HG03064 (cell line): ENCODE results near the gene NCOR1.
"Not testable (repeated sequence)": the region's sequence is repeated elsewhere in the genome, so short reads cannot be mapped to it uniquely, and the experiment has no call there.

Experiments used
- ATAC-seq: cut with Tn5 transposase; IDR thresholded peaks from one replicate; pipeline ENCODE4 v1.9.1; 2021; ENCODE audit warnings: low read depth; ENCODE audit not compliant: unreplicated experiment

The NCOR1 gene

DNA sequence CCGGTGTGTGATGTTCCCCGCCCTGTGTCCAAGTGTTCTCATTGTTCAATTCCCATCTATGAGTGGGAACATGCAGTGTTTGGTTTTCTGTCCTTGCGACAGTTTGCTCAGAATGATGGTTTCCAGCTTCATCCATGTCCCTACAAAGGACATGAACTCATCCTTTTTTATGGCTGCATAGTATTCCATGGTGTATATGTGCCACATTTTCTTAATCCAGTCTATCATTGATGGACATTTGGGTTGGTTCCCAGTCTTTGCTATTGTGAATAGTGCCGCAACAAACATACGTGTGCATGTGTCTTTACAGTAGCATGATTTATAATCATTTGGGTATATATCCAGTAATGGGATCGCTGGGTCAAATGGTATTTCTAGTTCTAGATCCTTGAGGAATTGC is 63.0 kb downstream of the NCOR1 start:
- ATAC-seq, result not testable (repeated sequence)

DNA sequence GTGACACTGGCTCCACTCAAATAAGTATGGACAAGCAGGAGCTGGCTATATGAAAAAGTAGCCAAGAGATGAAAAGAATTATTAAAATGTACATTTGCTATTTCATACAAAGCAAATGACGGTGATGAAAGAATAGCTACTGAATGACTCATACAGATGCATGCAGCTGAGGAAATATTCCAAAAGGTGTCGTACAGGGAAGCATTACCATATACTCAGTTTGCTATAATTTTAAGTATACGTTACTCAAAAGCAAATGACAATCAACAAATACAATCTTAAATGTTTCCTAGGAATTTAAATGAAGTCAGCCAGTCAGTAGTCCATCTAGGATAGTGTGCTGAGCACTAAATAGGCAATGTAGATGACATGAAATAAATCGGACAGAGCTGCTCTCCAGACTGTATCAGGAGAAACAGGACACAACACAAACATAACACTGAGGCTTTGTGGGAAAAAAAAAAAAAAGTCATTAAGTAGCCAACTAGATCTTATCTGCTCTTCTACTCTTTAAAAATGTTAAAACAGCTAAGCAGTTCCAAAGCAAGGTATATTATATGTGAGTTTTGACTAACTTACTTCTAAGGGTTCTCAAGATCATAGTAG is 65.0 kb downstream of the NCOR1 start:
- ATAC-seq, result no peak

DNA sequence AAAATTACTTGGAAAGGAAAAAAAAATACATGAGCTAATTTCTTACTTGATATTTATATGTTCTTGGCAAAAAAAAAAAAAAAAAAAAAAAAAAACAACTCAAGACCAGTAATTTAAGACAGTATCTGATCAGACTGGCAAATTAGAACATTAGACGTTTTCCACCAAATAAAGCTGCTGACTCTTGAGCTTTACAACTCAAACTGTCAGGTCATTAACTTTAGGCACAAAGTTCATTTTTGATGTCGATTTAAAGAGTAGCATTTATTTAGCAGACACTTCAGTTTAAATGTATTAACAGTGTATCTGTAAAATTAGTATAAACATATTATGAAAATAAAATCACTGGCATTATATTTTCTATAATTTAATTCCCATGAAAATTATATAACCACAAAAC is 66.7 kb downstream of the NCOR1 start:
- ATAC-seq, result no peak

DNA sequence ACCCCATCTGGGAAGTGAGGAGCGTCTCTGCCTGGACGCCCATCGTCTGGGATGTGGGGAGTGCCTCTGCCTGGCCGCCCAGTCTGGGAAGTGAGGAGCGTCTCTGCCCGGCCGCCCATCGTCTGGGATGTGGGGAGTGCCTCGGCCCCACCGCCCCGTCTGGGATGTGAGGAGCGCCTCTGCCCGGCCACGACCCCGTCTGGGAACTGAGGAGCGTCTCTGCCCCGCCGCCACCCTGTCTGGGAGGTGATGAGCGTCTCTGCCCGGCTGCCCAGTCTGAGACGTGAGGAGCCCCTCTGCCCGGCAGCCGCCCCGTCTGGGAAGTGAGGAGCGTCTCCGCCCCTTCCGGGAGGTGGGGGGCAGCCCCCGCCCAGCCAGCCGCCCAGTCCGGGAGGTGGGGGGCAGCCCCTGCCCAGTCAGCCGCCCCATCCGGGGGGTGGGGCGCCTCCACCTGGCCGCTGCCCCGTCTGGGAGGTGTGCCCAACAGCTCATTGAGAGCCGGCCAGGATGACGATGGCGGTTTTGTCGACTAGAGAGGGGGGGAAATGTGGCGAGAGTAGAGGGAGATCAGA is 69.9 kb downstream of the NCOR1 start:
- ATAC-seq, result not testable (repeated sequence)

DNA sequence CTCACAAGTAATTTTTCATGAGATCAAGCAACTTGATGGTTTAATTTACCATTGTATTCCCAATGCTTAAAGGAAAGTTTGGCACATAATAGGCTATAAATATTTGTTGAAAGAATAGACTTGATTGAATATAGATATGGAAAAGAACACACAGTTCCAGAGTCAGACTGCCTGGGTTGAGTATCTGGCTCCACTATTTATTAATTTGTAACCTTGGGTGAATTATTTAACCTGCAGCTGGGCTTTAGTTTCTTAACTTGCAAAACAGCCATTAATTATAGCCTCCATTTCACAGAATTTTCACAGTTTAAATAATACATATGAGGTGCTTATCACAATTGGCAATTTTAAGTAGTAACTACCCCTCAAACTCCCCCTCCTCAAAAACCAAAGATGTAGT is 73.6 kb downstream of the NCOR1 start:
- no peak for ATAC-seq

DNA sequence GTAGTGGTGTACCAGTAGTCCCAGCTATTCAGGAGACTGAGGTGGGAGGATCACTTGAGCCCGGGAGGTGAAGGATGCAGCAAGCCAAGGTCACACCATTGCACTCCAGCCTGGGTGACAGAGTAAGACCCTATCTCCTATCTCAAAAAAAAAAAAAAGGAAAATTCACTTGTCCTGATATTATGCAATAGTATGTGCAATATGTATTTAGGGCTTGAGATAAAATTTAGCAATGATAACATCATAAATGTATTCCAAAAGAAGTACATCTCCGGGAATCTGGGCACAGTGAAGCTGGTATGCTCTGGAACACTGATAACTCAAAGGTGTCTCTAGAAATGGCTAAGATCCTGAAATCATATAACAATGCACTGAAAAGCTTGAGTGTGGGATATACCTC is 74.5 kb downstream of the NCOR1 start:
- no peak for ATAC-seq

DNA sequence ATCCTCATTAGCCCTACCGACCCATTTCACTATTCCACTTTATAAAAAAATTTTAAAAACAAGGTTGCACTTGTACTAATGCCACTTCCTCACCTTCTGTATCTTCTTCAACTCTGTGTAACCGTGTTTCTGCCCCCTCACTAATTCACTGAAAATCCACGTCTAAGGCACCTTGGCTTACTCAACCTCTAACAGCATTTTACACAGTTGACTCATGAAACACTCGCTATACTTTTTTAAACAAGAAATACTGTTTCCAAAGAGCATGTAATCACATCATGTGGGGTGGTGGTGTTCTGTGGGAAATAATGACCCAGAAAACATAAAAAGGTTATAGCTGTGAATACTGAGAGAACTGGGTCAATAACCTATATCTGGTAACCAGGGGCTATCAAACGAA is 79.9 kb downstream of the NCOR1 start:
- no peak for ATAC-seq

DNA sequence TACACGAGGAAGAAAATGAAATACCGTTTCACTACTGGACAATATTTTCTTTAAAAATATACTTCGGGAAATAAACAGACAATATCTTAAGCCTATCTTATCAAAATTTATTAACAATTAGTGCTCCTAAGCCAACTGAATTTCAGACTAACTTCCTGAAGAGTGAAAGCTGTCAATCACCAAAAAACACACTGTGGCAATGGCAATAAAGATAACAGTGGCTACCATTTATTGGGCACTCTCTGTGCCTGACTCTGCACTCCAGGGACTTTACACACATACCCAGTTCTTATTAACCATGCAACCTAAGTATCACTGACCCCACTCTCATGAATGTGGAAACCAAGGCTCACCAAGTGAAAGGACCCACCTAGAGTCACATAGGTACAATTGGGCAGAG is 83.7 kb downstream of the NCOR1 start:
- ATAC-seq, result no peak

DNA sequence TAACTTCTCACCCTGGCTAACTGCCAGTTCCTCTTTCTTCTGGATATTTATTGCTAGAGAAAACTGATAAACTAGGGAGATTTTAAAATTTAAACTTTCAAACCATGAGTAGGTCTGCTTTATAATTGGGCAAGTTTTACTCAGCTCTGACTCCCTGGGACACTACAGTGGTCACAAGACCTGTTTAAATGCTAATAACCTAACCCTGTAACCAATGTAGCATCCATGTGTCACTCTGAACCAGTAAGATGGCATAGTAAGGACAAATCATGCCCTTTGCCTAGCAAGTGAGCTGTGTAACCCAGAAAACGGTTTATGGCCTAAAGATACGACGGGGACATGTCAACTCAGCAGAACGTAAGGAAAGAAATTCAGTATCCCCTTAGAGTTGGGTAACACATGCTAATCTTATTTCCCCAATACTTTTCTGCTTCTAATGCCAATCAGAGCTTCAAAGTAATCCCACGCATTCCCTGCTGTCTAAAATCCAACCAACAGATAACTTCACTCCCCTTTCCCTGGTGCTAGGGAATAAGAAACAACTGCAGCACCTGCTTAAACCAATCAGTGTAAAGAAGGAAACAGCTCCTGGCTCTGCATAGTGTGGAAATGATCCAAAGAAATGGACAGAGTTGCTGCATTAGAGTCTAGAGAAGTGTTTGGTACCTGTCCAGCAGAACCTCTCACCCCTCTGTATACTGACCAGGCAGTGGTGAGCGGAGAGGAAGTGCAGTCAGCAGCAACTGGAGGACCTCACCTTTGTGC is 85.7 kb downstream of the NCOR1 start:
- no peak for ATAC-seq

DNA sequence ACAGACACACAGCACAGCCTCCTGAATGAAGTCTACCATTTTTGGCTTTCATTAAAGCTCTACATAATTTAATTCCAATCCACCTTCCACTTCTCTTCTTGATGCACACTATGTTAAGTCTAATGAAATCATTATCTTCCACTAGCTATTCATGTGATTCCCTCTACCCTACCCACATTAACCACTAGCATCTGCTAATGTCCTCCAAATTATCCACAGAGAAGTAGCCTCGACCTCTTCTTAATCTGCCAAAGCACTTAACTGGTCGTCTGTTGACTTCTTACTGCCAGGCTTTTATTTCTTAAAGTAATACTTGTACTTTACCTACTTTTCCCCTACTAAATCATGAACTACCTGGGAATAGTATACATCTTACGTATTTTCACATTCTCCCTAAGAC is 91.8 kb downstream of the NCOR1 start:
- ATAC-seq, result no peak

DNA sequence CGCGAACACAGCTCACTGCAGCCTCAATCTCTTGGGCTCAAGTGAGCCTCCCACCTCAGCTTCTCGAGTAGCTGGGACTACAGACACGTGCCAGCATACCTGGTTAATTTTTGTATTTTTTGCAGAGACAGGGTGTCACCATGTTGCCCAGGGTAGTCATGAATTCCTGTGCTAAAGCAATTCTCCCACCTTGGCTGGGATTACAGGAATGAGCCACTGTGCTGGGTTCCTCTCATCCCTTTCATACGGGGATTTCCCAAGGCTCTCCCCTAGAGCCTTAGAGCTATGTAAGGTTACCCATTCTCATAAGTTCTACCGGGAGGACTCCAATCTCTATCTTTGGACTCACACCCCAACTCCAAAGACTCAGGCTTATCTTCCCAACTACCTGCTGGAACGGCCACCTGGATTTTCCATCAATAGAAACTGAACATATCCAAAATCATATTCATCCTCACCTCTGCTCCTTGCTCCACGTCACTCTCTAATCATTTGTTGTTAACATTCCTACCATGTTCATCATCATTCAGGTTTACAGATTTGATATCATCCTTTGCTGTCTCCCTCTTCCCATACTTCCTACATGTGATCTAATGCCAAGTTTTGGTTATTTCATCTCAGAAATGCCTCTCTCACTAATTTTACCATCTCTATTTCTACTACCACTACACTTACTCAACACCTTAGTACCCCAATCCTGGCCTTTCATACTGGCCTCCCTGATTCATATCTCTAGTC is 92.5 kb downstream of the NCOR1 start:
- ATAC-seq, result no peak

DNA sequence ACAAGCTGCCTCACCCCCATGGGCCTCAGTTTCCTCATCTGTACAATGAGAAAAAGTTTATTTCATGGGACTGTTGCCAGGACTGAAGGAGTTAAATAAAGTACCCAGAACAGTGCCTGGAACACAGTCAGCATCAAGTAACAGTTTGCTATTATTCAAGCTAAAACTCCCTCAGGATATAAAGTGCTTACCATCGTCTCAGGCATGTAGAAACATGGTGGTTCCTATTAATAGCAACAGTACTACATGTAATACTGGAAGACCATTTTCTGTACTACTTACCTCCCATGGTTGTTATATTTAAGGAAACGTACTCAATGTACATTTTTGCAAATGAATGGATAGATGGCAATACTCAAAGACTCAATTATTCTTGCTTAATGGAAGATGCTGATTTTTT is 93.4 kb downstream of the NCOR1 start:
- no peak for ATAC-seq

DNA sequence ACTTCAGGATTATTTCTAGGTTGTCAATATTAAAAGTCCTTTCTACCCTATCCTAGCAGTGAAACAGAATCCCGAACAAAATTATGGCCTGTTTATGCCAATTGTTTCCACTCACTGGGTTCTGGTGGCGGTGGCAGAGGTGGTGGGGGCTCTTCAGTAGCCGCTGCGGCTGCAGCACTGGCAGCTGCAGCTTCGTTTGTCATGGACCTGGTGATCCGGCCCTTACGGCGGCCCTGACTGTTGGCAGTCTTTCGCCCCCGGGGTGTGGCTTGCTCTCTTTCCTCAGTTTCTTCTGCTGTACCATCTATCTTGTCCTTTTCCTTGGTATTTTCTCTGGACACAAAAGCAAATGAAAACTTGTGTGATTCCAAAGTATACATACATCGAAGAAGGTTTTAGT is 94.4 kb downstream of the NCOR1 start:
- ATAC-seq, result no peak

DNA sequence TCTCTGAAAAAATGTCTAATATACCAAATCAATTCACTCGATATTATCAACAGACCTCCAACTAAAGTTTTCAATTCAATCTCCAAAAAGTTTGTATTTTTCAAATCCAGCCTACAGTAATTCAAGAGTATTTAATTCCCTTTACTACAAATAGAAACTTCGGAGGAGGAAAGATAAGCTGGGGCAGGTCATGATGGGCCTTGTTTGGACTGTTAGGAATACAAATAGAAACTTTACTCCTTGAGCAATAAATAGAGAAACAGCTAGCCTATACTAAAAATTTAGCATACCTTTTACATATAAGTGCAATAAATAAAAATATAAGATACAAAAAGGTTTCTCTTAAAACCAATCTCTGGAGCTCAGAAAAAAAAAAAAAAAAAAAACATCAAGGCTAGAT is 98.2 kb downstream of the NCOR1 start:
- ATAC-seq, result no peak

DNA sequence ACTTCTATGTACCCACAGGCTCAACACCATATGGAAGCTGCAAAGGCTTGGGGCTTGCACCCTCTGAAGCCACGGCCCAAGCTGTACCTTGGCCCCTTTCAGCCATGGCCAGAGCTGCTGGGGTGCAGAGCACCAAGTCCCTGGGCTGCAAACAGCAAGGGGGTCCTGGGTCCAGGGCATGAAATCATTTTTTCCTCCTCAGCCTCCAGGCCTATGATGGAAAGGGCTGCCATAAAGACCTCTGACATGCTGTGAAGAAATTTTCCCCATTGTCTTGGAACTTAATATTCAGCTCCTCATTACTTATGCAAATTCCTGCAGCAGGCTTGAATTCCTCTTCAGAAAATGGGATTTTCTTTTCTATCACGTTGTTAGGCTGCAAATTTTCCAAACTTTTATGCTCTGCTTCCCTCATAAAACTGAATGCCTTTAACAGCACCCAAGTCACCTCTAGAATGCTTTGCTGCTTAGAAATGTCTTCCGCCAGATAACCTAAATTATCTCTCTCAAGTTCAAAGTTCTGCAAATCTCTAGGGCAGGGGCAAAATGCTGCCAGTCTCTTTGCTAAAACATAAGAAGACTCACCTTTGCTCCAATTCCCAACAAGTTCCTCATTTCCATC is 100.1 kb downstream of the NCOR1 start:
- not testable (repeated sequence) for ATAC-seq

DNA sequence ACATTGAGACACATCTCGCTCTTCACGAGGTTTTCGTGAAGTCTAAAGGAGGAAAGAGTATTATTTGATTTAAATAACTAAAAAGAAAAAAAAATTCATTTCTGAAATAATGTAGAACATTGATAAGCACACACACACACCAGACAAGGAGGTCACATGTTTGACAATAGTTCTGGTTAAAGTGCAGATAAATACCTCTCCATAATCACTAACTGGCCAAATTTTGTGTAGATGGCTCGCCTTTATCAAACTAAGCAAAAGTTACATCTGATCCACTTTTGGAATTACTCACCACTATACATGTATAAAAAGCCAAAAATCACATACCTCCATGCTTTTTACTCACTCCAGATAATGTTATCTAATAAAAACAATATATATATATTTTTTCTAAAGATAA is 106.5 kb downstream of the NCOR1 start:
- no peak for ATAC-seq

DNA sequence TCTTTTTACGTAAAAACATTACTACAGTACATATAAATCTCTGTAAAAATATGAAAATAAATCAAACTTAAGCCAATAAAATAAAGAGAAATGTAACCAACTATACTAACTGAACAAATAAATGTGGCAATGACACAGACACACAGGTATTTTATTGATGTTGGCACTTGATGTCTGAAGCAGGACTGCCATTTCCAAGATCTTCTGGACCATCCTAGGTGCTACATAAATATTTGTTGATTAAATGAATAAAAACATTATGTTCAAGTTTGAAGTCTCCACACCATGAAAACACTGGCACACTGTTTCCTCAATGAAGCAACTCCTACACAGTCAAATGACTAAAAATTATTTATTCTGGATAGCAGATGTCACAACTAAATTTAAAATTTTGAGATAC is 106.9 kb downstream of the NCOR1 start:
- no peak for ATAC-seq

DNA sequence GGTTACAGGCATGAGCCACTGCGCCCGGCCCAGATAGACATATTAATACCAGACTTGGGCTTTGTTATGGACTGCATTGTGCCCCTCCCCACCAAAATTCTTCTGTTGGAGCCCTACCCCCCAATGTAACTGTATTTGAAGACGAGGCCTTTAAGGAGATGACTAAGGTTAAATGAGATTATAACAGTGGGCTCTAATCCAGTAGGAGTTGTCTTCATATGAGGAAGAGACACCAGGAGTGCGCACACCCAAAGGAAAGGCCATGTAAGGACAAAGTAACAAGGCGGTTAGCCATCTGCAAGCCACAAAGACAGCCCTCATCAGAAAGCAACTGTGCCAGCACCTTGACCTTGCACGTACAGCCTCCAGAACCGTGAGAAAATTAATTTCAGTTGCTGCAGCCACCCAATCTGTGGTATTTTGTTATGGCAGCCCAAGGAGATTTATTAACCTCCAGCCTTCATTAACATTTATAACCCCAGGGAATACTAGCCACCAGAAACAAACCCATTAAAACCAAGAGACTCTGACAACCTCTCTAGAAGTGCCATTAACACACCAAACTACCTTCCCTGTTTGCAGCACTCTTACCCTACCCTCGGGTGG is 108.1 kb downstream of the NCOR1 start:
- no peak for ATAC-seq

DNA sequence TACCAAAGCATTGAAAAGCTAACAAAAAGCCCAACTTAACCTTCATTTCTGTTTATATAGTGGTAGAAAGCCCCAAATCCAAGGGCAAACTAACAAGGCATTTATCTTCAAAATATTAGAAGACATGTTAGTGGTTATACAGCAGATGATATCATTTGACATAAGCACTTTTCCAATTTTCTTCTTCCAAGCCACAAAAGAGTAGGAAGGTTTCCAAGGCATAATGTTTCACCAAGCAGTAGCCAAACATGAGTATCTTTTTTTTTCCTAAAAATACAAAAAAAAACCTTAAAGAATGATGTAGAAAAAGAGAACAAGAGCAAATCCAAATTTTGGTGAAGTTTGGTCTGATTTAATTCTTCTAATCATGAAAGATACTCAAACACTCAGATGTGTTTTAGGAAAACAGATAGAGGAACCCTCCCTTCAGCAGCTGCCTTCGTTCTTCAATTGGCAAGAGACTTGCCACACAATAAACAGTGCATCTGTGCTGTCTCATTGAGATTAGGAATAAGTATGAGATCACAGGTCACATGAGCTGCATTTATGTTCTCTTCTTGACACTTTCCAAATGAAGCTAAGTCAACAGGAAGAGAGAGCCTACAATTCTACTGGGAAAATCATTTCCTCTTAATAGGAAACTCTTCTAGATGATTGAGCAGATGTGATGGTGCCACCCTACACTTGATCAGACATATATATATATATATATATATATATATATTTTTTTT is 109.0 kb downstream of the NCOR1 start:
- ATAC-seq, result no peak

DNA sequence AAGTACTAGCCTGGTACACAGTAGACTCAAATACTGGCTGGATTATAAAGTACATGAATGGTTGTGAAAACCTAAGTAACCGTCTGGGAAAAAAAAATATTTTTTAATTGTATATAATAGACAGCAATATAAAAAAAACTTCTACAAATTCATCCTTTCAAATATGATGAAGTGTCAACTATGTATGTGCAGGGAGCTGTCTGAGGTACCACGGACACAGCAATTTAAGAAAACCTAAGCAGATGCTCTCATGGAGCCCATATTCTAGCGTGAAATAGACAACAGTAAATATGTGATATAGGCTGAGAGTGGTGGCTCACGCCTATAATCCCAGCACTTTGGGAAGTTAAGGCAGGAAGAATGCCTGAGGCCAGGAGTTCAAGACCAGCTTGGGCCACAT is 111.1 kb downstream of the NCOR1 start:
- ATAC-seq, result no peak
